HEK293 (cell line): ENCODE data around the gene STUB1.

Experiments
- MZF1 ChIP-seq: fragments of 450-650 bp; formaldehyde crosslinking; IDR thresholded peaks from 2 replicates; pipeline ENCODE4 v1.5.1; 2017; ENCODE audit warnings: missing biosample characterization, missing genetic modification characterization, borderline replicate concordance
- PRDM1 ChIP-seq: fragments of 450-650 bp; formaldehyde crosslinking; IDR thresholded peaks from 2 replicates; pipeline ENCODE4; 2016; ENCODE audit warnings: missing biosample characterization, missing genetic modification characterization
- RBAK ChIP-seq: fragments of 450-650 bp; formaldehyde crosslinking; IDR thresholded peaks from 2 replicates; pipeline ENCODE4 v1.5.1; 2016; ENCODE audit warnings: missing biosample characterization, missing genetic modification characterization
- TRIM28 ChIP-seq: IDR thresholded peaks from 2 replicates; pipeline ENCODE4 v1.6.1; 2011; ENCODE audit warnings: low read length, control low read depth, borderline replicate concordance
- ZNF184 ChIP-seq: fragments of 450-650 bp; IDR thresholded peaks from 2 replicates; pipeline ENCODE4 v1.5.1; 2018; ENCODE audit warnings: missing biosample characterization, mild to moderate bottlenecking, missing genetic modification characterization
- ZNF223 ChIP-seq: fragments of 450-650 bp; formaldehyde crosslinking; IDR thresholded peaks from 2 replicates; pipeline ENCODE4 v1.5.1; 2016; ENCODE audit warnings: missing biosample characterization, missing genetic modification characterization
- ZNF24 ChIP-seq: fragments of 450-650 bp; formaldehyde crosslinking; IDR thresholded peaks from 2 replicates; pipeline ENCODE4 v1.5.1; 2016; ENCODE audit warnings: missing biosample characterization, missing genetic modification characterization
- ZNF529 ChIP-seq: fragments of 450-650 bp; formaldehyde crosslinking; IDR thresholded peaks from 2 replicates; pipeline ENCODE4 v1.5.1; 2017; ENCODE audit warnings: missing genetic modification characterization, missing biosample characterization; ENCODE audit not compliant: insufficient replicate concordance
- ZNF596 ChIP-seq: fragments of 450-650 bp; IDR thresholded peaks from 2 replicates; pipeline ENCODE4 v1.5.0; 2018; ENCODE audit warnings: missing biosample characterization, mild to moderate bottlenecking, missing genetic modification characterization, moderate library complexity
- ZNF629 ChIP-seq: fragments of 450-650 bp; formaldehyde crosslinking; IDR thresholded peaks from 2 replicates; pipeline ENCODE4 v1.5.1; 2017; ENCODE audit warnings: missing biosample characterization, missing genetic modification characterization
- ZNF664 ChIP-seq: fragments of 450-650 bp; formaldehyde crosslinking; IDR thresholded peaks from 2 replicates; pipeline ENCODE4 v1.5.1; 2016; ENCODE audit warnings: missing biosample characterization, missing genetic modification characterization
- ZNF792 ChIP-seq: fragments of 450-650 bp; formaldehyde crosslinking; IDR thresholded peaks from 2 replicates; pipeline ENCODE4 v1.5.1; 2016; ENCODE audit warnings: missing biosample characterization, missing genetic modification characterization
- ZNF843 ChIP-seq: fragments of 450-650 bp; formaldehyde crosslinking; IDR thresholded peaks from 2 replicates; pipeline ENCODE4 v1.5.1; 2016; ENCODE audit warnings: missing biosample characterization, missing genetic modification characterization
- ZXDB ChIP-seq: fragments of 450-650 bp; formaldehyde crosslinking; IDR thresholded peaks from 2 replicates; pipeline ENCODE4 v1.5.1; 2016; ENCODE audit warnings: missing biosample characterization, missing genetic modification characterization
- TF ChIP-seq, protein P1 (sequence below): fragments of 450-650 bp; formaldehyde crosslinking; IDR thresholded peaks from 2 replicates; pipeline ENCODE4 v1.5.1; 2016; ENCODE audit warnings: missing biosample characterization, missing genetic modification characterization
- TF ChIP-seq, protein P2 (sequence below): fragments of 450-650 bp; formaldehyde crosslinking; IDR thresholded peaks from 2 replicates; pipeline ENCODE4 v1.5.1; 2016; ENCODE audit warnings: missing biosample characterization, missing genetic modification characterization
- TF ChIP-seq, protein P3 (sequence below): fragments of 450-650 bp; formaldehyde crosslinking; IDR thresholded peaks from 2 replicates; pipeline ENCODE4 v1.5.1; 2017; ENCODE audit warnings: missing biosample characterization, missing genetic modification characterization
- TF ChIP-seq, protein P4 (sequence below): fragments of 450-650 bp; formaldehyde crosslinking; IDR thresholded peaks from 2 replicates; pipeline ENCODE4 v1.5.1; 2016; ENCODE audit warnings: missing biosample characterization, missing genetic modification characterization
- TF ChIP-seq, protein P5 (sequence below): sonication (generic); formaldehyde crosslinking; IDR thresholded peaks from 2 replicates; pipeline ENCODE4 v1.8.1; 2022; ENCODE audit warnings: mild to moderate bottlenecking, moderate library complexity, missing genetic modification reagents
- TF ChIP-seq, protein P6 (sequence below): fragments of 450-650 bp; formaldehyde crosslinking; IDR thresholded peaks from 2 replicates; pipeline ENCODE4 v1.5.1; 2017; ENCODE audit warnings: missing biosample characterization, missing genetic modification characterization
- TF ChIP-seq, protein P7 (sequence below): fragments of 450-650 bp; formaldehyde crosslinking; IDR thresholded peaks from 2 replicates; pipeline ENCODE4 v1.5.1; 2016; ENCODE audit warnings: missing biosample characterization, missing genetic modification characterization
- TF ChIP-seq, protein P8 (sequence below): fragments of 450-650 bp; formaldehyde crosslinking; IDR thresholded peaks from 2 replicates; pipeline ENCODE4 v1.5.1; 2016; ENCODE audit warnings: missing biosample characterization, missing genetic modification characterization

Gene STUB1

DNA sequence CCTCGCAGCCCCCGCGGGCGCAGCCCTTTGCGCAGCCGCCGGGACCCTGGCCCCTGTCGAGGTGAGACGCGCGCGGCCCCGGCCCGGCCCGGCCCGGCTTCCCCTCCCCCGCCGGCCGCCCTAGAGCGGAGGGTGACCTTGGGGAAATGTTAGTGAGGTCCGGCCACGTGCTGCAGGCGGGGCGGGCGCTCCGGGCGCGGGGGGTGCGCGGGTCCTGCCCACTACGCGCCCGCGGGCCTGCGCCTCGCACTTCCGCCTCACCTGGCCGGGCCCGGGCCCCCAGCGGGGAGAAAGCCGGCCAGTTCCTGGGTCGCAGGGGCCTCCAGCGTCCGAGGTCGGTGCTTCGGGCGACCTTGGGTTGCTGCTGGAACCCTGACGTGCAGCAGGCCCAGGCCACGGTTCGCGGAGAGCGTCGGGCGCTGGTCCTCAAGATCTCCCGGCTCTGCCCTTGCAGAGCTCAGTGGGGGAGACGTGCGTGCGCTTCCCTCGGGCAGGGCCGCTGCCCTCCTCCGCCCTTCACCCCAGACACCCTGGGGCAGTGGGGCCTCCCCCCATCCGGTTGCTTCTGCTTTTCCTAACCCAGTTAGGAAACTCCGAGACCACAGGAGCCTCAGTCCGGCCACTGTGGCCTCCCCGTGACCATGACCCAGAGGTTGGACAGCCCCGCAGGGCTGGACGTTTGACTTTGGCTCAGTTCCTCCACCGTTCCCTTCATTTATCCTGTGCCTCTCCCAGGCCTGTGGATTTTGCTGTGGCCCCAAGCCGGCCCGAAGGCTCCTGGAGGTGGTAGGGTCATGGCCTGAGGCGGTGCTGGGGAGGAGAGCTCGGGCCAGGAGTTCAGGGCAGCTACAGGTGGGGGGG lies 37.8 kb upstream of the STUB1 start (continued):
- TF ChIP-seq ZNF664 (tag by site-specific recombination) (no peak), ZNF792 (tag by site-specific recombination) (no peak), PRDM1 (tag by site-specific recombination) (no peak), ZNF843 (tag by site-specific recombination) (no peak), RBAK (tag by site-specific recombination) (no peak), ZNF184 (tag by site-specific recombination) (no peak), TRIM28 (no peak), ZNF529 (tag by site-specific recombination) (no peak), ZNF629 (tag by site-specific recombination) (no peak), ZNF24 (tag by site-specific recombination) (no peak), MZF1 (no peak), ZNF223 (tag by site-specific recombination) (no peak), ZNF596 (no peak), ZXDB (tag by site-specific recombination) (peak; percentile 22; the same call in 1 of the 2 replicates)
- TF ChIP-seq, protein P1, sequence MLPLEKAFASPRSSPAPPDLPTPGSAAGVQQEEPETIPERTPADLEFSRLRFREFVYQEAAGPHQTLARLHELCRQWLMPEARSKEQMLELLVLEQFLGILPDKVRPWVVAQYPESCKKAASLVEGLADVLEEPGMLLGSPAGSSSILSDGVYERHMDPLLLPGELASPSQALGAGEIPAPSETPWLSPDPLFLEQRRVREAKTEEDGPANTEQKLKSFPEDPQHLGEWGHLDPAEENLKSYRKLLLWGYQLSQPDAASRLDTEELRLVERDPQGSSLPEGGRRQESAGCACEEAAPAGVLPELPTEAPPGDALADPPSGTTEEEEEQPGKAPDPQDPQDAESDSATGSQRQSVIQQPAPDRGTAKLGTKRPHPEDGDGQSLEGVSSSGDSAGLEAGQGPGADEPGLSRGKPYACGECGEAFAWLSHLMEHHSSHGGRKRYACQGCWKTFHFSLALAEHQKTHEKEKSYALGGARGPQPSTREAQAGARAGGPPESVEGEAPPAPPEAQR (tag by site-specific recombination): no peak
- TF ChIP-seq, protein P2, sequence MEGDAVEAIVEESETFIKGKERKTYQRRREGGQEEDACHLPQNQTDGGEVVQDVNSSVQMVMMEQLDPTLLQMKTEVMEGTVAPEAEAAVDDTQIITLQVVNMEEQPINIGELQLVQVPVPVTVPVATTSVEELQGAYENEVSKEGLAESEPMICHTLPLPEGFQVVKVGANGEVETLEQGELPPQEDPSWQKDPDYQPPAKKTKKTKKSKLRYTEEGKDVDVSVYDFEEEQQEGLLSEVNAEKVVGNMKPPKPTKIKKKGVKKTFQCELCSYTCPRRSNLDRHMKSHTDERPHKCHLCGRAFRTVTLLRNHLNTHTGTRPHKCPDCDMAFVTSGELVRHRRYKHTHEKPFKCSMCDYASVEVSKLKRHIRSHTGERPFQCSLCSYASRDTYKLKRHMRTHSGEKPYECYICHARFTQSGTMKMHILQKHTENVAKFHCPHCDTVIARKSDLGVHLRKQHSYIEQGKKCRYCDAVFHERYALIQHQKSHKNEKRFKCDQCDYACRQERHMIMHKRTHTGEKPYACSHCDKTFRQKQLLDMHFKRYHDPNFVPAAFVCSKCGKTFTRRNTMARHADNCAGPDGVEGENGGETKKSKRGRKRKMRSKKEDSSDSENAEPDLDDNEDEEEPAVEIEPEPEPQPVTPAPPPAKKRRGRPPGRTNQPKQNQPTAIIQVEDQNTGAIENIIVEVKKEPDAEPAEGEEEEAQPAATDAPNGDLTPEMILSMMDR (tag by site-specific recombination): no peak
- TF ChIP-seq, protein P3, sequence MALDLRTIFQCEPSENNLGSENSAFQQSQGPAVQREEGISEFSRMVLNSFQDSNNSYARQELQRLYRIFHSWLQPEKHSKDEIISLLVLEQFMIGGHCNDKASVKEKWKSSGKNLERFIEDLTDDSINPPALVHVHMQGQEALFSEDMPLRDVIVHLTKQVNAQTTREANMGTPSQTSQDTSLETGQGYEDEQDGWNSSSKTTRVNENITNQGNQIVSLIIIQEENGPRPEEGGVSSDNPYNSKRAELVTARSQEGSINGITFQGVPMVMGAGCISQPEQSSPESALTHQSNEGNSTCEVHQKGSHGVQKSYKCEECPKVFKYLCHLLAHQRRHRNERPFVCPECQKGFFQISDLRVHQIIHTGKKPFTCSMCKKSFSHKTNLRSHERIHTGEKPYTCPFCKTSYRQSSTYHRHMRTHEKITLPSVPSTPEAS (tag by site-specific recombination): no peak
- TF ChIP-seq, protein P4, sequence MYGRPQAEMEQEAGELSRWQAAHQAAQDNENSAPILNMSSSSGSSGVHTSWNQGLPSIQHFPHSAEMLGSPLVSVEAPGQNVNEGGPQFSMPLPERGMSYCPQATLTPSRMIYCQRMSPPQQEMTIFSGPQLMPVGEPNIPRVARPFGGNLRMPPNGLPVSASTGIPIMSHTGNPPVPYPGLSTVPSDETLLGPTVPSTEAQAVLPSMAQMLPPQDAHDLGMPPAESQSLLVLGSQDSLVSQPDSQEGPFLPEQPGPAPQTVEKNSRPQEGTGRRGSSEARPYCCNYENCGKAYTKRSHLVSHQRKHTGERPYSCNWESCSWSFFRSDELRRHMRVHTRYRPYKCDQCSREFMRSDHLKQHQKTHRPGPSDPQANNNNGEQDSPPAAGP (tag by site-specific recombination): peak; percentile 51
- TF ChIP-seq, protein P5, sequence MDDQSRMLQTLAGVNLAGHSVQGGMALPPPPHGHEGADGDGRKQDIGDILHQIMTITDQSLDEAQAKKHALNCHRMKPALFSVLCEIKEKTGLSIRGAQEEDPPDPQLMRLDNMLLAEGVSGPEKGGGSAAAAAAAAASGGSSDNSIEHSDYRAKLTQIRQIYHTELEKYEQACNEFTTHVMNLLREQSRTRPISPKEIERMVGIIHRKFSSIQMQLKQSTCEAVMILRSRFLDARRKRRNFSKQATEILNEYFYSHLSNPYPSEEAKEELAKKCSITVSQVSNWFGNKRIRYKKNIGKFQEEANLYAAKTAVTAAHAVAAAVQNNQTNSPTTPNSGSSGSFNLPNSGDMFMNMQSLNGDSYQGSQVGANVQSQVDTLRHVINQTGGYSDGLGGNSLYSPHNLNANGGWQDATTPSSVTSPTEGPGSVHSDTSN: no peak; the same call in 1 of the 2 replicates
- TF ChIP-seq, protein P6, sequence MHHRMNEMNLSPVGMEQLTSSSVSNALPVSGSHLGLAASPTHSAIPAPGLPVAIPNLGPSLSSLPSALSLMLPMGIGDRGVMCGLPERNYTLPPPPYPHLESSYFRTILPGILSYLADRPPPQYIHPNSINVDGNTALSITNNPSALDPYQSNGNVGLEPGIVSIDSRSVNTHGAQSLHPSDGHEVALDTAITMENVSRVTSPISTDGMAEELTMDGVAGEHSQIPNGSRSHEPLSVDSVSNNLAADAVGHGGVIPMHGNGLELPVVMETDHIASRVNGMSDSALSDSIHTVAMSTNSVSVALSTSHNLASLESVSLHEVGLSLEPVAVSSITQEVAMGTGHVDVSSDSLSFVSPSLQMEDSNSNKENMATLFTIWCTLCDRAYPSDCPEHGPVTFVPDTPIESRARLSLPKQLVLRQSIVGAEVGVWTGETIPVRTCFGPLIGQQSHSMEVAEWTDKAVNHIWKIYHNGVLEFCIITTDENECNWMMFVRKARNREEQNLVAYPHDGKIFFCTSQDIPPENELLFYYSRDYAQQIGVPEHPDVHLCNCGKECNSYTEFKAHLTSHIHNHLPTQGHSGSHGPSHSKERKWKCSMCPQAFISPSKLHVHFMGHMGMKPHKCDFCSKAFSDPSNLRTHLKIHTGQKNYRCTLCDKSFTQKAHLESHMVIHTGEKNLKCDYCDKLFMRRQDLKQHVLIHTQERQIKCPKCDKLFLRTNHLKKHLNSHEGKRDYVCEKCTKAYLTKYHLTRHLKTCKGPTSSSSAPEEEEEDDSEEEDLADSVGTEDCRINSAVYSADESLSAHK (tag by site-specific recombination): no peak
- TF ChIP-seq, protein P7, sequence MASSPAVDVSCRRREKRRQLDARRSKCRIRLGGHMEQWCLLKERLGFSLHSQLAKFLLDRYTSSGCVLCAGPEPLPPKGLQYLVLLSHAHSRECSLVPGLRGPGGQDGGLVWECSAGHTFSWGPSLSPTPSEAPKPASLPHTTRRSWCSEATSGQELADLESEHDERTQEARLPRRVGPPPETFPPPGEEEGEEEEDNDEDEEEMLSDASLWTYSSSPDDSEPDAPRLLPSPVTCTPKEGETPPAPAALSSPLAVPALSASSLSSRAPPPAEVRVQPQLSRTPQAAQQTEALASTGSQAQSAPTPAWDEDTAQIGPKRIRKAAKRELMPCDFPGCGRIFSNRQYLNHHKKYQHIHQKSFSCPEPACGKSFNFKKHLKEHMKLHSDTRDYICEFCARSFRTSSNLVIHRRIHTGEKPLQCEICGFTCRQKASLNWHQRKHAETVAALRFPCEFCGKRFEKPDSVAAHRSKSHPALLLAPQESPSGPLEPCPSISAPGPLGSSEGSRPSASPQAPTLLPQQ (tag by site-specific recombination): no peak
- TF ChIP-seq, protein P8, sequence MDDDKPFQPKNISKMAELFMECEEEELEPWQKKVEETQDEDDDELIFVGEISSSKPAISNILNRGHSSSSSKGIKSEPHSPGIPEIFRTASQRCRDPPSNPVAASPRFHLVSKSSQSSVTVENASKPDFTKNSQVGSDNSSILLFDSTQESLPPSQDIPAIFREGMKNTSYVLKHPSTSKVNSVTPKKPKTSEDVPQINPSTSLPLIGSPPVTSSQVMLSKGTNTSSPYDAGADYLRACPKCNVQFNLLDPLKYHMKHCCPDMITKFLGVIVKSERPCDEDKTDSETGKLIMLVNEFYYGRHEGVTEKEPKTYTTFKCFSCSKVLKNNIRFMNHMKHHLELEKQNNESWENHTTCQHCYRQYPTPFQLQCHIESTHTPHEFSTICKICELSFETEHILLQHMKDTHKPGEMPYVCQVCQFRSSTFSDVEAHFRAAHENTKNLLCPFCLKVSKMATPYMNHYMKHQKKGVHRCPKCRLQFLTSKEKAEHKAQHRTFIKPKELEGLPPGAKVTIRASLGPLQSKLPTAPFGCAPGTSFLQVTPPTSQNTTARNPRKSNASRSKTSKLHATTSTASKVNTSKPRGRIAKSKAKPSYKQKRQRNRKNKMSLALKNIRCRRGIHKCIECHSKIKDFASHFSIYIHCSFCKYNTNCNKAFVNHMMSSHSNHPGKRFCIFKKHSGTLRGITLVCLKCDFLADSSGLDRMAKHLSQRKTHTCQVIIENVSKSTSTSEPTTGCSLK (tag by site-specific recombination): no peak
